HG03432 (cell line): Measurements from ENCODE around the gene HYLS1.

Source experiments
- ATAC-seq: cut with Tn5 transposase; IDR thresholded peaks from one replicate; pipeline ENCODE4 v1.9.1; 2021; ENCODE audit warnings: mild to moderate bottlenecking, moderate library complexity; ENCODE audit not compliant: unreplicated experiment

HYLS1 gene

GRCh38 chr11:125932301-125932700, 44.8 kb downstream of the HYLS1 start:
- ATAC-seq: no peak

DNA sequence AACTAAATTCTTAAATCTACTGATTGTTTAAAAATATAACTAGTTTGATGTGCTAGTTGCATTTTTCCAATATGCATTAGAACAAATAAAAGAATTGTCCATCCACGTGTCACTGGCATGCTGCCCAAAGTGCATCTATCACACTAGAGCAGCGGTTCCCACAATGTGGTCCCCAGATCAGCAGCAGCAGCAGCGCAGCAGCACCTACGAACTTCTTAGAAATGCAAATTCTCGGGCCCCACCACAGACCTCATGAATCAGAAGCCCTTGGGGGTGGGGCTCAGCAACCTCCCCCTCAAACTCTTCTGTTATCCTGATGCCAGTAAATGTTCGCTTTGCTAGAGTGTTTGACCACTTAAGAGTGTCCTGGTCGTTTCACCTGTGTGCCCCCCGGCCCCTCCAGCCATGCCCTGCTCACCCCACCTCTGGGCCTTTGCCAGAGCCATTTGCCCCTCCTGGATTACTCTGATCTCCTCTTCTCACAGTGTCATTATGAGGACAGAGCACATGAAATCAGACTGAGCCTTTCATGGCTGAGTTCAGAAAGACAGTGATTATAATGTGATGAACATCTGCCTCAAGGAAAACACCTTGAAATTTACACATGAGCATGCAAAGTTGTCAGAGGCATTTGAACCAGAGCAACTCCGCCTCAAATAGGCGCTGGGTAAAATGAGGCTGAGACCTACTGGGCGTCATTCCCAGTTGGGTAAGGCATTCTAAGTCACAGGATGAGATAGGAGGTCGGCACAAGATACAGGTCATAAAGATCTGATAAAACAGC, 45.8 kb downstream of the HYLS1 start:
- no peak for ATAC-seq

- ATAC-seq: no peak
Measured at GRCh38 chr11:125934473-125934872, 47.0 kb downstream of the HYLS1 start.

DNA sequence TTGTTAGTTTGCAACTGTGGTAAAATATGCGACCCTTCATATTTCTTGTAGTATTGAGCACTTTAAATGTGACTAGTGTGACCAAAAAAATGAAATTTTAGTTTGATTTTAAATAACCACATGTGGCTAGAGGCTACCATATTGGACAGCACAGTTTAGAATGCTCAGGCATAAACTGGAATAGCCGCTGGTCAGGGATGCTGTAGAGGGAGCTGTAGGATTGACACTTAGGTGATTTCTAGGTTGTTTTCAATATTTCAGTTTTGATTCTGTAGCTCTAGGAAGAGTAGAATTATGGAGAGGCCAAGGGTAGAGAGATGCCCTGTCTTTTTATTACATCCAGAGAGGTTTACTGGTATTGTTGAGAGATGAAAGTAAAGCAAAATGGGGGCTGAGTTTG, 47.6 kb downstream of the HYLS1 start:
- no peak for ATAC-seq

GRCh38 chr11:125935618-125936199, 48.2 kb downstream of the HYLS1 start:
- no peak for ATAC-seq

DNA sequence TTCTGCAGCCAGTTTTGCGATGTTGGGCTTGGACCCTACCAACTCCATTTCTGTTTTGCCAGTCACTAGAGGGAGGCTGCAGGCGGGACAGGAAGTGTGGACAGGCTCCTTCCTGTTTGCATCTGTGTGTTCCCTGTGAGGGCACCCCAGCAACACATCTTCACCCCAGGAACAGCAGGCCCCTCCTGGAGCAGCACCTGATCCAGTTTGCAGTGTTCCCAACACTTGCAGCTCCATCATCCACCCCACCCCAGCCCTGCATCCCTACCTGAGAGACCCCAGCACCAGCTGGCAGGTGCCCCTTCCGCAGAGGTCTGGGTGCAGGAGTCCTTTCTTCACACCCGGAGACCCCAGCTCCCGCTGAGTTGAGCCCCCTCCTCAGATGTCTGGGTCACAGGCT, 51.0 kb downstream of the HYLS1 start:
- ATAC-seq: no peak

- no peak for ATAC-seq
Measured at GRCh38 chr11:125939081-125939521, 51.6 kb downstream of the HYLS1 start.

DNA sequence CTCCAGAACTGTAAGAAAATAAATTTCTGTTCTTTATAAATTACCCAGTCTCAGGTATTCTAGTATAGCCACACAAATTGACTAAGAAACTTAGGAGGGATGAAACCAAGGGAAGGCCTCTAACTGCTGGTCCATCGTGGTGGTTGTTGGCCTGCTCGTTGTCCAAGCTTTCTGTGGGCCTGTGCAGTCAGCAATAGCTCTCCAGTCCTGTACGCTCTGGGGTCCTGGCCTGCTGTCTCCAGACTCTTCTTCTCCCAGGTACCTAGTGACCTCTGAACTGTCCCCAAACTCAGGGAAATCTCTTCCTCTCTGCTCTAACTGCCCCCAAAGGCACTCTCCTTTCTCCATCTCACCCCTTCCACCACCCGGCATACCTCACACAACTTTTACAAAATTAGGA, 52.7 kb downstream of the HYLS1 start:
- ATAC-seq: no peak

GRCh38 chr11:125941267-125941618, 53.8 kb downstream of the HYLS1 start:
- ATAC-seq: no peak

GRCh38 chr11:125941619-125942611, 54.4 kb downstream of the HYLS1 start:
- ATAC-seq: peak; percentile 50

- no peak for ATAC-seq
Measured at GRCh38 chr11:125942771-125943428, 55.4 kb downstream of the HYLS1 start.

GRCh38 chr11:125943661-125944349, 56.3 kb downstream of the HYLS1 start:
- ATAC-seq: no peak

DNA sequence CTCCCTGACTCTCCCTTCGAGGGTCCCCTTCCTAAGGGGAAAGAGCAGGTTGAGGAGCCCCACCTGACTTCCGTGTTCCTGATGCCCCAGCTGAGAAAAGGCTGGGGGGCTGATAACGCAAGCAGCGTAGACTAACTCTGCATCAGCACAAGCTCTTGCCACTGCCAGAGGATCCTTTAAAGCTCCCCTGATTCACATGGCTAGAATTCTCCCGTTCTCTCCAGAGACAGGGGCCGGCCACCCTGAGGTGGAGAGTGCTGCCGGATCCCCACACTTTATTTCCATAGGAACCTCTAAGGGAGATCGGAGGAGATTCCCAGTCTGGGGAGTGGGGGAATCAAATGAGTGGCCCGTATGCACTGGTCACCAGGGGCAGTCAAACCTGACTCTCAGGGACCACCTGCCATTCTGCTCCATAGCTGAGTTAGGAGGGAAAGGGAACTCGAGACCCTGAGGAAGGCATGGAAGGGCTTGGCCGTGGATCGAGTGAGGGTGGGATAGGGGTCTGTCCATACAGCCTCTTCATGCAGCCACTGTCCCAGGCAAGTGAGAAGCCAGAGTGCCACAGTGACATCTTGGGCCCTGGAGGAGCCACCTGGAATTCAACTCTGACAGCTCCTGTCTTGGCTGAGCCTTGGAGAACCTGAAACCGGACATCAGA, 57.0 kb downstream of the HYLS1 start:
- no peak for ATAC-seq

GRCh38 chr11:125945011-125945796, 57.7 kb downstream of the HYLS1 start:
- no peak for ATAC-seq

DNA sequence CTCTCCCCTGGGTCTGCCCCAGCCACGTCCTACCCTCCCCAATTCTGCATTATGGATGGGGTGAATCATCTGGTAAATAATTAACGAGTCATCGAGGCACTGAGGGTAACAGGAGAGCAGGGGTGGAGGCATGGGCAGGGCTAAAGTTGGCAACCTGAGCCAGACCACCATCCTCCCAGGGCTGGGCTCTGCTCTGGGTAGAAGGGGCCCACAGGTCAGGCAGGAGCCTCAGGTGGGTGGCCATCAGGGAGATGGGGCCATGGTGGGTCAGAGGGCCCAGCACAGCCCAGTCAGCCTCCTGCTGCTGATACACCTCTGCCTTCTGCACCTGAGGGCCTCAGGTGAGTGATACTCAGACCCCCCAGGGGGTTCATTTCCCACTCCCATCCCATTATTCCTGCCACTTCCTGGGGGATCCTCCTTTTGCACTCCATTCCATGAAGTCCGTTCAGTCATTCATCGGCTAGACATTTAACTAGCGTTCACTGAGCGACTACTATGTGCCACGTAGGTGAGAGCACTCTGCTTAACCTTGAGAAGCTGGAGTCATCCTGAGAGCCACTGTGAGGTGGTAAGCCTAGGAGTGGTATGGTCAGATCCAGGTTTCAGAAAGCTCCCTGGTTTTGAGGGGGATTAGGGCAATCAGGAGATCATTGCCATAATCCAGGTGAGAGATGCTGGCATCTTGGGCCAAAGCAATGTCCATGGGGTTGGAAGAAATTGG, 58.5 kb downstream of the HYLS1 start, which contains the start of gene VSIG10L2:
Gene VSIG10L2 (plus strand): TSS at position 248 of the 724 bp plus-strand sequence. CDS start 12 bp downstream, at position 260.
- no peak for ATAC-seq

GRCh38 chr11:125946712-125947418, 59.4 kb downstream of the HYLS1 start:
- no peak for ATAC-seq

- ATAC-seq: no peak
Measured at GRCh38 chr11:125947419-125948277, 60.2 kb downstream of the HYLS1 start.
